Measurements from ENCODE around the gene MGAT4C.
"Not testable (repeated sequence)": the region's sequence is repeated elsewhere in the genome, so short reads cannot be mapped to it uniquely, and the experiment has no call there.

The MGAT4C gene

DNA sequence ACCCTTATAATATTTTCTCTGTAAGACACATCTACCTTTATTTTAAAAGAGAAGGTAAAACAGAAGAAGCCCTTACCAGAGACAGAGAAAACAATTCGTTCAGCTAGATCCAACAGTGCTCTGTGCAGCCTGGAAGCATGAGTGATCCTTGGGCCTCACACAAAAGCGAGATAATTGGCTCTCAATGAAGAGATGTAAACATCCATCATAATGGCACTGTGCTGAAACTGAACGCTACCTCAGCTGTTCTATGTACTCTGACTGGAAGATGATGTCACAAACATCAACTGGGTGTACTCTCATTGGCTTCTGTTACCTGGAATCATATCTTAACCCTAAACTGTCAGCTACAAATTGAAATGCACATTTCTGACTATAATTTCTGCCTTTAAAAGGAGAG lies at the start of gene MGAT4C:
Gene MGAT4C, minus strand, starts transcription at position 229 of the 400 bp plus-strand sequence.
- DNase-seq, result no peak

DNA sequence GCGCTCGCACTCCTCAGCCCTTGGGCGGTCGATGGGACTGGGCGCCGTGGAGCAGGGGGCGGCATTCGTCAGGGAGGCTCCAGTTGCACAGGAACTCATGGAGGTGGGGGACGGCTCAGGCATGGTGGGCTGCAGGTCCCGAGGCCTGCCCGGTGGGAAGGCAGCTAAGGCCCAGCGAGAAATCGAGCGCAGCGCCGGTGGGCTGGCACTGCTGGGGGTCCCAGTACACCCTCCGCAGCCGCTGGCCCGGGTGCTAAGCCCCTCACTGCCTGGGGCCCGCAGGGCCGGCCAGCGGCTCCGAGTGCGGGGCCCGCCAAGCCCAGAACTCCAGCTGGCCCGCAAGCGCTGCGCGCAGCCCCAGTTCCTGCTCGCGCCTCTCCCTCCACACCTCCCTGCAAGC lies 40.2 kb upstream of the MGAT4C start:
- DNase-seq, result not testable (repeated sequence)

DNA sequence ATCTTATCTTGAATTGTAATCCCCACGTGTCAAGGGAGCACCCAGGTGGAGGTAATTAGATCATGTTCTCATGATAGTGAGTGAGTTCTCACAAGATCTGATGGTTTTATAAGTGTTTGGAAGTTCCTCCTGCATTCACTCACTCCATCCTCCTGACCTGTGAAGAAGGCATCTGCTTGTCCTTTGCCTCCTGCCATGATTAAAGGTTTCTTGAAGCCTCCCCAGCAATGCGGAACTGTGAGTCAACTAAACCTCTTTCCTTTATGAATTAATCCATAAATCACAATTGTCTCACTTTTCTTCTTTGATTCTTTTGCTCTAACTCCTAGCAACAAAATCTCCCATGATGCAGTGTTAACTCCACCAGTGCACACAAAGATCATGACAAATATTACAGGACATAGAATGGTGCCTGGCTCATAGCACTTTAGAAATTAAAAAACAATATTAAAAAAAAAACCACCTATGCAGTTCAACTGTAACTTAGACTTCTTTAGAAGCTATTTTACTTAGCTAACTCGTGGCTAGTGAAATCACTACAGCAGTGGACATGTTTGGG lies 37.6 kb upstream of the MGAT4C start:
- no peak for DNase-seq

DNA sequence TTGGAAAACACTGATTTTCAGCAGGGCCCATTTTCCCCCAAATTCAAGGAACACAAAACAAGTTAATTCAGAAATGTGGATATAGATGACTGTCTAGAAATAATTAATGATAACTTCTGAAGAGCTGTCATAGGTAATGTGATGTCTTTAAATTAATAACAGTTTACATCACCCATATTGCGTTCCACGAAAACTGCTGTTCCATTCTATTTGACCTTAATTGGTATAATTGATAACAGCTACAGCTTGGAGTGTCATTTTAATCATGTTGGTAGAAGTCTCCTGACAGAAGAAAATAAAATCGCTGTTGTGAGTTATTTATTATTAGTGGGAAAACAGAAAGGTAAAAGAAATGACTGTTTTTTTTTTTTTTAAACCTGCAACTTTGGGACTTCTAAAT lies 36.3 kb upstream of the MGAT4C start:
- no peak for DNase-seq

DNA sequence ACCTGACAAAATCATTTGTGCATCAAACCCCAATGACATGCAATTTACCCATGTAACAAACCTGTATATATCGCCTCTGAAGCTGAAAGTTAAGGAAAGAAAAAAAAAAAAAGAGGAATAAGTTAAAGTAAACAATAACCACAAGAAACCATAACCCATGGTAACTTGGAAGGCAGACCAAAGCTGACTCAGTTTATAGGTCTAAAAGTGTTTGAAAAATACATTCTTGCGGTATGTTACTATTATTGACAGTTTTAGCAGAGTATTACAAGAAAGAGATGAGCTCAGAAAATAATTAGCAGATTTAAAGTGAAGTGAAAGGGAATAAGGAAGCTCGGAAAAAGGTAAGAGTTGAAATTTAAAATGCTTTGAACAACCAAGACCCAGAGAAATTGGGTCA lies 34.4 kb upstream of the MGAT4C start:
- DNase-seq, result no peak

DNA sequence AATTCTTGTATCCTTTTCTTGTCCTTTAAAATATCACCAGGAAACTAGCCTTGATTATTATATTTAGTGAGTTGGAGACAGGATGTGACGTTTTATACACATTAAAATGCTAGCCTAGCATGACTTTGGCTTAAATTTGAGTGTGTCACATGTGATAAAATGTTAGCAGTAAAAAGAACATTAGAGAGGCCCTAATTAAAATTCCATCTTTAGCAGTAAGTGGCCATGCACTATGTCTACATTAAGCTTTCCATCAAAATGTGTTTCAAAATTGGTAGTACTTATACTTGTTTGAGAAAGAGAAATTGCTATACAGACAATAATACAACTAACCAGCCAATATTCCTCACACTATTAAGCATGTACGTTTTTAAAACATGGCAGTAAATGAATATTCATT lies 29.9 kb upstream of the MGAT4C start:
- DNase-seq, result no peak

DNA sequence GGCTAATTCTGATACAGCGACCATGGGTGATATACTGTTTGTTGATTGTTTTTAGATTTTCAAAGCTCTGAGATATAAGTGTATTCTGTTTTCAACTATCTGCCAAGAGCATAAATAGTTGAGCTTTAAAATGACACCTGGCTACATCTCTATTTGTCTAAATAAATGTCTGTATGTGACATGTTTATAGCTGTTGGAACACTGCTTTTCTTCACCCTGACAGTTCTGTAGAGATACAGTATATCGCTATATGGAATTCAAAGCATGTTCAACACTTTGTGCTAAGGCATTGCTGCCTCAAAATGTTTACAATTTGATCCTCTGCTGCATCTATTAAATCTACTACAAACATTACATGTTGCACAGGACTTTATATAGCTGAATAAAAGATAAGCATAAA lies 27.4 kb upstream of the MGAT4C start:
- no peak for DNase-seq

DNA sequence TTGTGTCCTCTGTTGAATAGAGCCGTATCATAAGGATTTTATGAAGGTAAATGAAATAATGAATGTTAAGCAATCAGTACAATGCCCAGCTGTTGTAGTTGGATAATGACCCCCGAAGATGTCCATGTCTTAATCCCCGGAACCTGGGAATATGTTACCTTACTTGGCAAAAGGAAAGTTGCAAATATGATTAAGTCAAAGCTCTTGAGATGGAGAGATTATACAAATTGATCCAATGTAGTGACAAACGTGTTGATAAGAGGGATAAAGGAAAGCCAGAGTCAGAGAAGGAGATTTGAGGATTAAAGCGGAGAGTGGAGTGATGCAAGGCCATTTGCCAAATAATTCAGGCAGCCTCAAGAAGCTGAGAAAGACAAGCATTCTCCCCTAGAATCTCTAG lies 19.2 kb upstream of the MGAT4C start:
- DNase-seq, result no peak

DNA sequence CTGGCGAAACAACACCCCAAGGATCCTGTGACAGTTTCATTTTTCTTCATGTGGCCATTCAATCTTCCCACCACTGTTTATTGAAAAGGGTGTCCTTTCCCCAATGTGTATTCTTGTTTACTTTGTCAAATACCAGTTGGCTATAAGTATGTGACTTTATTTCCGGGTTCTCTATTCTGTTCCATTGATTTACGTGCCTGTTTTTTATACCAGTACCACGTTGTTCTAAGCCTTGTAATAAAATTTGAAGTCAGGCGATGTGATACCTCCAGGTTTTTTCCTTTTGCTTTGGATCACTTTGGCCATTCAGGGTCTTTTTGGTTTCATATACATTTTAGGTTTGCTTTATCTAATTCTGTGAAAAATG lies 9.1 kb upstream of the MGAT4C start:
- no peak for DNase-seq

DNA sequence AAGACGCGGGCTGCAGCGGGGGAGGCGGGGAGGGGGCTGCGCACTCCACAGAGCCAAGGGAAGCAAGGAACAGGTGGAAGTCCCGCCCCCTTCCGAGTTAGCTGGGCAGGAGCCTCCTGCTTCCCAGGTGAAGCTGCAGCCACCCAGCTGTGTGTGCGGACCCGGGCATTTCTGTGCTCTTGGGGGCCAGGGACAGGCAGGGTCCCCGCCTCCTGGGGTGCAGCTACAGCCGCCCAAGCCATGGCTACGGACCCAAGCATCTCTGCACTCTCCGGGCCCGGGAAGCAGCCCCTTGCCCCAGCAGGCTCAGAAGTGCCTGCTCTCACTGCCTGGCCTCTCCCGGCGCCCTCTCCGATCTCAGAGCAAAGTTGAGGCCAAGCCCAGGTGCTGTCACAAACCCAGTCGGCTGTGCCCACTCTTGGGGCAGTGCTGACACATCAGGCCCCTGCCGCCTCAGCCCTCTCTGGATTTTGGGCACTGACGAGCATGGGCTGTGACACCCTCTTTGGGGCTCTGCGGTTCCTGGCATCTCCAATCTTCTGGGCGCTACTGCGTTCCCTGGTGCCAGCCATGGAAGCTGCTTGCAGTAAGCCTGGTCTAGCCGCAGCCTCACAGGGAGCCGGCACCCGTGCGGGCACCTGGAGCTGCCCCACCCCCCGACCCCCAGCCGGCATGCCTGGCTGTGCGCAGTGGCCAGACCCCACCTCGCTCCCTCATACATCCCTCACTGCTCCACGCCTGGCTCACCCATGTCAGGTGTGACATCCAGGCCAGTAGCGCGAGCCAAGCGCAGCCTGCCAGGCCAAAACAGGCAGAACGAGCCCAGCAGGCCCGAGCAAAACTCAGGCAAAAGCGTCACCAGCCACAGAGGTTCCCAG lies 8.5 kb upstream of the MGAT4C start:
- DNase-seq, result no peak

DNA sequence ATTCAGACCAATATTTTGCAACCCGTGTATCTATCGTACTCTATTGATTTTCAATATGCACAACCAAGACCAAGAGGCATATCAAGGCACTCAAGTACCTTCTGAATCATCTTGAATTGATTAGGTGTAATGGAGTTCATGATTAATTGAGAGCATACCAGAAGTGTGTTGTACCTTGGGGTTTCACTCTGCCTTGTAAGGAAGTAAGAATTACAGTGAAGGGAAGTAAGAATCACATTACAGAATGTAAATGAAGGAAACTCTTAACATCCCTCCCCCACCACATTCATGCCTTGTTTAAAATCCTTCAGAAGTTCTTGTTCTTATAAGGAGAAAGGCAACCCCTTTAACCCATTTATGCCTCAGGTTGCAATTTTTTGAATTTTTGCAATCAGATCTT lies 5.4 kb upstream of the MGAT4C start:
- no peak for DNase-seq

DNA sequence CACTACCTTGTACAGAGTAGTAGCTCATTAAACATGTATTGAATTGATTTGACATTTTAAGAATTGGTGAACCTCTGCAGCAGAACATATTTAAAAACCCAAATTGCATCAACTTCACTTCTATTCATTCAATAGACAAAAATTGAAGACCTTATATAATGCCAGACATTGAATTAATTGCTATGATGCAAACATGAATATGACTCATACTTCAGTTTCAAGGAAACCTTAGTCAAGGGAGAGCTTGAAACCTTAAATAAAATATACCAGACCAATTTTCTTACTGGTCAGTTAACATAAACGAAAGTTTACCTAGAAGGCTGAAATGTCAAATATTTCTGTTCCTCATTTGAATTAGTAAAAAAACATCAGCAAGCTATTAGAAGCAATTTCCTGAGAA lies 5.0 kb upstream of the MGAT4C start:
- no peak for DNase-seq

DNA sequence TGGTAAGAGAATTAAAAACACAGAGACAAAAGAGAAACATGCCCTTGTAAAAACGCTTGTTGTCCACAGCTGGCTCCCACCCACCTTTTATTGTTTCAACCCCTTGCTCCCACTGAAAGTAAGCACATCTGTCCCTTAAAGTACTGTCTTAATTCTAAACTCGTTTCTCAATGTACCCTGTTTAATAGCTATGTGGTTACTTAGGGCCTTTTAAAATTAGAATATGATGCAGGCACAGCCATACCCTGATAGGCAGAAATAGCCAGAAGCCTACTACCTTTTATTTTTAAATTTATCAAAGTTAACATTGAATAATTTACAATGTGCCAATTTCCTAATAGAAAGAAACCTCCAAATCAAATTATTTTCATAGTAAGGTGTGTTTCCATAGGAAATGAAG lies 4.0 kb upstream of the MGAT4C start:
- DNase-seq, result no peak

DNA sequence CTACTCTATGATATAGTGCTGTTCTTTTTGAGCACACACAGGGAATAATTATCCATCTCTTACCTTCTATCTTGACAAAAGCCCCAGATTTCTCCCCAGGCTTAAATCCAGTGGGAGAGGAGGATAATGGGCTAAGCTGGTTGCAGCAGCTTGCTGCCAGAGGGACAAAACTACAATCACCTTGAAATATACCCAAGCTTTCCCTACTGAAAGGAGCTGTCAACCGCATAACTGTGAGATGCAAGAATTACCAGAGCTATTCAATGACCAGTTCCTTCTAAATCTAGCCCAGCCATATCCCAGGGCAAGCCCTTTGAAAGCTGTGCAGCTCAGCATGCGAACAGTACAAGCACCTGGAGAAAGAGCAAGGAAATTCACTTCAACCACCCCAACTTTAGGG lies 943 bp upstream of the MGAT4C start:
- no peak for DNase-seq

DNA sequence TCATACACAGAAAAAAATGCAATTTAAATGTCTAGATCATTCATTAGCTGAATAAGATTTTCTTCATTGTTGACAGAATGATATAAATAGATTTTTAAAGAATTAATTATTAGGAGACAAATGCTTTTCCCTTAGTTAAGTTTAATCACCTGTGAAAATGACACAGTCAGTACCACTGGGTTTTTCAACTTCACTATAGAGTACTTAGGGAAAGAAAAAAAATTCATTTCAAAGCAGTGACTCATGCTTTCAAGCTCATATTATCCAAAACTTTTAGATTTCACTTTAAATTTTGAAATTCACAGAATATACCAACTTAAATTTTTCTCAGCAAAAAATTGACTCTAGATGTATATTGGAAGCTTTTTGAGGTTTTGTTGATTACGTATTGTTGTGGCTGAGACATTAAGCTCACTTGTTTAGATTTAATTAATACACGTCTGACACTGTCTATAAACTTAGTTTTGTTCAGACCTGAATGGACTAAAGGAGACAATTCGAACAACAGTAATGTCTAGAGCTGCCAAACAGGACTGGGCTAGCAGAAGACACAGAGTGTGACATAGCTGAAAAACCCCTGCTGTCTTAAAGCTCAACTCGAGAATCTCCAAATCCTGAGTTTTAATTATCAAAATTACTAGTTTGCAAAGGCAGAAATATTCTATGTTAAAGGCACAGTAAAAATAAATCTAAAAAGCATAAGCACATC lies 1.6 kb downstream of the MGAT4C start:
- no peak for DNase-seq

DNA sequence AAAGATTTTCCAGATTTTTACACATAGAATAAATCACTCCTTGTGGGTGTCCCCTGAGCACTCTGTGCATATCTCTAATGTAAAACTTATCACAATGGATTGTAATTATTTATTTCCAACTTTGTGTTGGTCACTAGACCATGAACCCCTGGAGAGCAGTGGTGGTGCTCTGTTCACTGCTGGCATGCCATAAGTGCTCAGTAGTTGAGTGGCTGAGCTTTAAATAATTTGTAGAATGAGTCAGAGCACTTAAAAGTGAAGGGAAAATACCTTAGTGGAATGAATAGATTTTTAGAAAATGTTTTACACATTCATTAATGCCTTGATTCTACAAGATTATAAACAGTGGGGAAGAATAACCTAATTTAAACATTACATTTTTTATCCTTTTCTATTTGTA lies 6.3 kb downstream of the MGAT4C start:
- no peak for DNase-seq

DNA sequence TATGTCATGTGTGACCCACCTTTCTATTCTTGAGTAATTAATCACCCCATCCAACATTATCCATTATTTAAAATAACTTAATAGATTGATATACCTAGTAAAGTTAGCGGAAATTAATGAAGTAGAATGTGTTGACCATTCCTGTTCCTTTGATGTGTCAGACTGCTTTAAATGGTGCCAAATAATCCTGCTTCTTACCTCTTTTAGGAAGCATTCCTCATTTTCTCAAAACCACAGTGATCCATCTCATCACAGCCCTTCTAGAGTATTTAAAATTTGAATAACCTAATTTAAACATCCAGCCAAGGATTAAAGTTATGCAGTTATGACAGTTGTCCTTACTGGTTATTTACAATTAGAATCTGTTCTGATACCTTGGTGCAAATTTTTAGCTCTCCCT lies 6.9 kb downstream of the MGAT4C start:
- DNase-seq, result no peak

DNA sequence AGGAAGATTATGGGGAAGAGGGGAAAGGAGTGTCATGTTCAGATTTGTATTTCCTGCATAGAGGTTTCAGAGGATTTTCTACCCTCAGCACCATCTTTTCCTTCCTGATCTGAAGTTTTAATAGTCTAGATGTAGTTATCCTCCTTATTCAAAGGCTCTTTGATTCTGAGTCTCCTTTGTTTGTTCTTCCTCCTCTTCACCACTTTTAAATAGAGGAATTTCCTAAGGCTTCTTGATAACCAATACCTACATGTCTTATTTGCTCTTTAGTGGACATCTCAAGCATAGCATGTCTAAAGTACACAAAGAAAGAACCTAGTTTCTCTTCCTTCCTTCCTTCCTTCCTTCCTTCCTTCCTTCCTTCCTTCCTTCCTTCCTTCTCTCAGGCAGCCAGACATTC lies 8.3 kb downstream of the MGAT4C start:
- DNase-seq, result no peak

DNA sequence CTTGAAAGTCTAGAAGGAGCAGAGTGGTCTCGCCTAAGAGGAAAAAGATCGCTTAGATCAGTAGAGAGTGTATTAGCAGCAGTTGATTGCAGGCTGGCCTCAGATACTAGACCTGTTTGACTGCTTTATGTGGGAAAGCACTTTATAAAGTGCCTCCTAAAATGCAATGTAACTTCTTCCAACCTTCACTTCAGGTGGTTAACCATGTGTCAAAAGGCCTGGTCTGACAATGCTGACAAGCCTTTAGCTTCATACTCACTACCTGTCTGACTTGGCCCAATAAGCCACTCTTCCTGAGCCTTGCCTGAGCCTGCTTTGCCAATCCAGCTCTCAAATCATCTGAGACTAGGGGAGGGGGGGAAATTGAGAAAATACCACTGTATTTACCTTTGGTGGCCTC lies 14.6 kb downstream of the MGAT4C start:
- DNase-seq, result no peak

DNA sequence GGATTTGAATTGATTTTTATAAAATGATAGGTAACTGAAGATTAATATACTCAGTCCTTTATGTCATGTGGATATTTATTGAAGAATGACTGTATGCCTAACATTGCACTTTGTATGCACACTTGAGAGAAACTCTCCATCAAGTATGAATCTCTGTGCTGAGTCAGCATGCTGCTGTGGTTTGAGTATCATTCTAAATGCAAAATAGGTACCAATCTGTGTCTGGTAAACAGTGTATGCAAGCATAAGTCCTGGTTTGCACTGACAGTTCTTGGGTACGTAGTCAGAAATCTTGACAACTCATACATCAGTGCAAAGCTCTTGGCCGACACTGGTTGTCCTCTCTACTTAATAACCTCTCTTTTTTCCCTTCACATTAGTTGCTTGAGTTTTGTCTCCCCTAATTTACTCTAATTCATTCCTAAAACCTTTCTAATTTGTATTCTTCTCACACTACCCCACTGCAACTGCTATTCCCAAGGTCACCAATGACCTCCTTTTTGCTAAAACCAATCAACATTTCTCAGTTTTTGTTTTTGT lies 21.8 kb downstream of the MGAT4C start:
- DNase-seq, result no peak

DNA sequence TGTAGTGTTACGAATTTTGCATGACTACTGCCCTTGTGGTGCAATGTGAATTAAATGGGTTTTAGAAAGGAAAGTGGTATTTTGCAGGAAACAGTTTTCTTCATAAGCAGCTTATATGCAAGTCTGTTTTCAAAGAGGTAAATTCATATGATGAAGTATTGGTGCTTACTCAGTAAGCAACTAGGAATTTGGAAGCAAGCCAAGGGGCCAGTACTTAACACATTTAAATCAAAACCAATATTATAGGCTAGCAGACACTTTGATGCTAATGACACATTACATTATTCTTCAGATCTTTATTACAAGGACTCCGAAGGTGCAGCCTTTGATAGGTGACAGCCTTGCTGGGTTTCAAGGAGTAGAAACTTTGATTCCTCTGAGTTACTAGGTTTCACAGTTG lies 23.1 kb downstream of the MGAT4C start:
- no peak for DNase-seq

DNA sequence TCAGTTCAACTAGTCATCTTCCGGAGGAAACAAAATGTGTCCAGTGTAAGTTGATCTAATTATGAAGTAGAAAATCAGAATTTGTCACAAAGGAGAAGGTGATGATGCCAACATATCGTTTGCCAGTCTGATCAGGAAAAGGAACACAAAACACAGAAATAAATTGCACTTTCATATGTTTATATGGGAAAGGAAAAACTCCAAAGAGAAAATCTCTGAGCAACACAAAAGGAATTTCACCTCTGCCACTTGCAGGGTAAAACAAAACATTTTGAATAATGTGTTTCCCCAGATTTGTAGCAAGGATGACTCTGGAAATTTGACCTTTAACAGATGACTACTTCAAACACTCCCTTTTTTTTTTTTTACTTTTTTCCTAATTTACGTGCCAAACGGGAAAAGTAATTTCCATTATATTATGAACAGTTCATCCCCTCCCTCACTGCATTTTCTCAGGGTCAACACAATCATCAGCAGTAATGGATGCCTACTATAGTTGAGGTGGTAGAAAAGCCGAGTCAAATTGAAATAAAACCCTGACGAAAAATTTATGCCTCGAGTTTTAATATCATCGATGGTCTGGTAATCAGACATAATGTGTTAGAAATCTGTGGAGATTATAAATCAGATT lies 25.6 kb downstream of the MGAT4C start:
- DNase-seq, result no peak

DNA sequence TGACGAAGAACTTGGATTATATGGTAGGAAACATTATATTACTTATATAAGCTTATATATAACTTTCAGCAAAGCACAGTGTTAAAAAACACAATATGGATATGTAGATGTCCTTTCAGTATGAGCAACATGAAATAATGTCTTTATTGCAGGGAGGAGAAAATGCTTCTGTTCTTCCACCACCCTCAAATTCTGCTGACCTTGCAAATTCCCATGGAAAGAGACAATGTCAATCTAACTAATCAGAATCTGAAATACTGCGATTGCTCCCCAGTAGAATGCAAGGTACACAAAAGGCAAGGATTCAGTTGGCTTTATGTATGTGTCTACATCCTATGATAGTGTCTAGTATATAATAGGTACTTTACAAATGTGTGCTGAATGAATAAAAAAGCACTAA lies 26.4 kb downstream of the MGAT4C start:
- no peak for DNase-seq

DNA sequence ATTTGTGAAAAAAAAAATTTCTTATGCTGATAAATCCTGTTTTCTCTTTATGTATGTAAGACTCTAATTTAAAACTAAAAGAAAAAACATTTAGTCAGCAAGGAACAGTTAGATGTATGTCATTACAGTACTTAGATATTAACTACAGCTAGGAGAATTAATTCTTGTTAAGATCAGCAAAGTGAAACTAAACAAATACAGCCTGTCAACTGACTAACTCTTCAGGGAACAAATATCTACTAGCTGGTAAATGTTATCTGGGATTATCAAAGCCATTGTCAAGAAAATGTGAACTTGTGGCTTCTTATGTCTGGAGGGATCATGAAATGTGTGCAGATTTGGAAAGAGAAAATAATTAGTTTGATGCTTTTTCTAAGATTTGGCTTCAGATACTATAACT lies 27.5 kb downstream of the MGAT4C start:
- no peak for DNase-seq
